Heart left ventricle (tissue), 16 donors: ENCODE data around the gene RTBDN. TPM values are rescaled to one million over a fixed set of nuclear protein-coding genes. Genes with fewer than 3 reads are reported as not detected.
A peak's percentile ranks its signal among the peaks of the same experiment; 100 is the strongest.

Experiments used
- ATAC-seq, 4 donors: fragments of 200-7000 bp; cut with Tn5 transposase; one replicate each; pipeline ENCODE4 v1.9.1; 2020 to 2022; ENCODE audit warnings: moderate library complexity in 4 of 4, mild to moderate bottlenecking in 3 of 4, moderate number of reproducible peaks in 1 of 4
- DNase-seq, 5 donors: peaks; one replicate each; pipeline ENCODE4 v3.0.0-alpha.2; 2020
- H3K27ac ChIP-seq, 12 donors: fragments of 200-600 bp; sonication (generic) in 4 of 12; one replicate each; pipeline versions ENCODE4 v1.5.0 to v1.8.0; 2016 to 2022; ENCODE audit warnings: mild to moderate bottlenecking in 2 of 12
- H3K27me3 ChIP-seq, 9 donors: fragments of 200-600 bp; sonication (generic) in 2 of 9; one replicate each; pipeline versions ENCODE4 v1.5.1 to v1.8.0; 2016 to 2022; ENCODE audit warnings: mild to moderate bottlenecking in 3 of 9
- H3K36me3 ChIP-seq, 9 donors: fragments of 200-600 bp; sonication (generic) in 2 of 9; one replicate each; pipeline versions ENCODE4 v1.5.0 to v1.8.0; 2018 to 2022; ENCODE audit warnings: mild to moderate bottlenecking in 2 of 9
- H3K4me1 ChIP-seq, 12 donors: fragments of 200-600 bp; sonication (generic) in 4 of 12; one replicate each; pipeline versions ENCODE4 v1.5.0 to v1.8.0; 2016 to 2022; ENCODE audit warnings: mild to moderate bottlenecking in 3 of 12
- H3K4me3 ChIP-seq, 12 donors: fragments of 200-600 bp; sonication (generic) in 4 of 12; one replicate each; pipeline versions ENCODE4 v1.5.0 to v1.8.0; 2017 to 2022; ENCODE audit warnings: mild to moderate bottlenecking in 9 of 12, moderate library complexity in 4 of 12
- H3K9me3 ChIP-seq, 12 donors: fragments of 200-600 bp; sonication (generic) in 4 of 12; one replicate each; pipeline versions ENCODE4 v1.5.0 to v1.8.0; 2016 to 2022; ENCODE audit warnings: mild to moderate bottlenecking in 1 of 12
- CTCF ChIP-seq, 12 donors: fragments of 200-600 bp; sonication (generic) in 4 of 12; IDR thresholded peaks; one replicate each; pipeline versions ENCODE4 v1.5.0 to v1.8.0; 2018 to 2022; ENCODE audit warnings: antibody characterized with exemption in 12 of 12, mild to moderate bottlenecking in 5 of 12
- POLR2A ChIP-seq, 2 donors: fragments of 450-650 bp; IDR thresholded peaks; one replicate each; pipeline ENCODE4 v1.6.1; 2017; ENCODE audit warnings: antibody characterized with exemption in 2 of 2, mild to moderate bottlenecking in 2 of 2, moderate library complexity in 2 of 2
- WGBS, 4 donors: extraction: QIAGEN DNeasy Blood & Tissue Kit in 2 of 4; methylation state at CpG; one replicate each; pipeline versions ENCODE4 v1.1.5 to v1.1.7; 2013 to 2018; 5-methylcytosine and 5-hydroxymethylcytosine counted together
- intact Hi-C, 10 donors: fragments of 100-400 bp; cut with DNase I; formaldehyde crosslinking; loops; one replicate each; pipeline versions ENCODE4 v1.11.1 to v1.14.2; 2022
- polyA plus RNA-seq, 2 donors: library from polyadenylated mRNA; stranded (reverse); fragments of 200-250 nt; gene quantifications; one replicate each; pipeline ENCODE4 v1.2.3, GENCODE V29; 2013
- total RNA-seq, 9 donors: library from RNA; depleted of rRNA in 2 of 9; stranded (reverse); fragments of >200 nt in 2 of 9; fragmentation: NEBNext Ultra II Directional in 3 of 9; extraction: Animal tissue kit (Norgen Biotek cat#: 25700) in 3 of 9; gene quantifications; one replicate each; pipeline versions ENCODE4 v1.1.0 to v1.2.4, GENCODE V29; 2016 to 2023
- donor health status: ischemic (EF 13 %, LVEDD 7.1; RV severe dilation, severe dysfunction).
- donor health status: healthy with polysubstance abuse.
- donor health status: DM: no; HTN: yes; CAD: no.
- donor health status: DM: no; HTN: no; CAD: no.
- donor health status: ischemic (EF 25% LVEDD 6.9; RV normal size, moderate dysfunction).
- donor health status: ischemic (EF 25% LVEDD 5.7; RV mildly dilated, moderate dysfunction).
- donor health status: healthy.
- donor health status: DM: yes; HTN: yes; CAD: no.
- donor health status: ischemic (EF 35%, LVEDD 5.7; RV mildly dilated, moderate dysfunction).
- donor health status: nonischemic (EF 11% LVEDD 7.7; RV severe dilation, severe dysfunction).
- donor health status: DM: yes; HTN: yes; CAD: no.
- donor health status: PGD.
- donor health status: ischemic (EF 29% LVEDD 5.4; RV normal size, mild dysfunction).
- donor health status: nonischemic (EF 23%, LVEDD 6.1; RV moderate dilation, normal function).

RTBDN gene
- total and polyA plus RNA-seq, 11 donors: not detected

- no peak for ATAC-seq
- no peak for DNase-seq
- no peaks in the 10 kb centered on the region for H3K9me3 ChIP-seq
- no peak for TF ChIP-seq POLR2A (IDR thresholded peaks at IDR 0.05)
- no peak for TF ChIP-seq CTCF (IDR thresholded peaks at IDR 0.05)
- H3K27me3 ChIP-seq: no peaks in the 10 kb centered on the region
- 63 to 76% (median 71%) methylated on average over 5 of the region's 5 CpGs for WGBS, 4 donors
- intact Hi-C loops: loop anchor here in 1 of 10 donors (10.0 kb wide), 1 partner anchor 370 kb away; the partner anchor contains the start of genes IER2 and STX10
- H3K4me1 ChIP-seq: peaks cover 7 to 85% (median 65%) of the 10 kb centered on the region in 12 donors
- H3K4me3 ChIP-seq: peak overlapping the region in 3 of 12 donors; percentile 18 to 58 (median 20)
- H3K27ac ChIP-seq: peak overlapping the region; percentile 74 to 100 (median 99)
- no peaks in the 10 kb centered on the region for H3K36me3 ChIP-seq
Measured at GRCh38 chr19:12784871-12785430, 49.4 kb downstream of the RTBDN start.

- DNase-seq: no peak
- WGBS, 4 donors: 45 to 53% (median 49%) methylated on average over 10 of the region's 10 CpGs
- ATAC-seq: no peak
- TF ChIP-seq CTCF (IDR thresholded peaks at IDR 0.05) (no peak), POLR2A (IDR thresholded peaks at IDR 0.05) (no peak)
- Histone ChIP-seq H3K27ac (peak overlapping the region; percentile 92 to 100 (median 99)), H3K36me3 (no peaks in the 10 kb centered on the region), H3K4me3 (peak overlapping the region in 3 of 12 donors; percentile 18 to 58 (median 20)), H3K4me1 (peaks cover 7 to 90% (median 66%) of the 10 kb centered on the region in 12 donors), H3K9me3 (no peaks in the 10 kb centered on the region), H3K27me3 (no peaks in the 10 kb centered on the region)
- intact Hi-C loops: loop anchor here in 1 of 10 donors (10.0 kb wide), 1 partner anchor 370 kb away; the partner anchor contains the start of genes IER2 and STX10
Measured at GRCh38 chr19:12784394-12784870, 49.9 kb downstream of the RTBDN start.

- Histone ChIP-seq H3K4me3 (peak overlapping the region in 8 of 12 donors; percentile 51 to 67 (median 56)), H3K4me1 (peaks cover 7 to 91% (median 66%) of the 10 kb centered on the region in 12 donors), H3K27ac (peak overlapping the region; percentile 92 to 100 (median 99)), H3K36me3 (no peaks in the 10 kb centered on the region), H3K9me3 (no peaks in the 10 kb centered on the region), H3K27me3 (no peaks in the 10 kb centered on the region)
- DNase-seq (peak; percentile 79 to 88 (median 82)), ATAC-seq (peak; percentile 5 to 46 (median 26))
- no peak for TF ChIP-seq POLR2A (IDR thresholded peaks at IDR 0.05)
- no peak for TF ChIP-seq CTCF (IDR thresholded peaks at IDR 0.05)
- intact Hi-C loops: loop anchor here in 1 of 10 donors (10.0 kb wide), 1 partner anchor 371 kb away; the partner anchor contains the start of genes IER2 and STX10
- WGBS, 4 donors: 10 to 40% (median 22%) methylated on average over 5 to 19 of the region's 19 CpGs
Measured at GRCh38 chr19:12783849-12784393, 50.5 kb downstream of the RTBDN start.

- peaks cover 7 to 91% (median 66%) of the 10 kb centered on the region in 12 donors for H3K4me1 ChIP-seq
- TF ChIP-seq CTCF (IDR thresholded peaks at IDR 0.05) (no peak), POLR2A (IDR thresholded peaks at IDR 0.05) (no peak)
- no peaks in the 10 kb centered on the region for H3K36me3 ChIP-seq
- peak overlapping the region; percentile 92 to 100 (median 99) for H3K27ac ChIP-seq
- DNase-seq (no peak), ATAC-seq (no peak)
- H3K9me3 ChIP-seq: no peaks in the 10 kb centered on the region
- peak overlapping the region in 11 of 12 donors; percentile 27 to 67 (median 55) for H3K4me3 ChIP-seq
- H3K27me3 ChIP-seq: no peaks in the 10 kb centered on the region
- intact Hi-C loops: loop anchor here in 1 of 10 donors (10.0 kb wide), 1 partner anchor 371 kb away; the partner anchor contains the start of genes IER2 and STX10
- WGBS, 4 donors: 18 to 42% (median 20%) methylated on average over 8 to 16 of the region's 16 CpGs
Measured at GRCh38 chr19:12783291-12783848, 51.0 kb downstream of the RTBDN start.
